ENCODE measurements around the gene DNHD1.

Gene DNHD1

DNA sequence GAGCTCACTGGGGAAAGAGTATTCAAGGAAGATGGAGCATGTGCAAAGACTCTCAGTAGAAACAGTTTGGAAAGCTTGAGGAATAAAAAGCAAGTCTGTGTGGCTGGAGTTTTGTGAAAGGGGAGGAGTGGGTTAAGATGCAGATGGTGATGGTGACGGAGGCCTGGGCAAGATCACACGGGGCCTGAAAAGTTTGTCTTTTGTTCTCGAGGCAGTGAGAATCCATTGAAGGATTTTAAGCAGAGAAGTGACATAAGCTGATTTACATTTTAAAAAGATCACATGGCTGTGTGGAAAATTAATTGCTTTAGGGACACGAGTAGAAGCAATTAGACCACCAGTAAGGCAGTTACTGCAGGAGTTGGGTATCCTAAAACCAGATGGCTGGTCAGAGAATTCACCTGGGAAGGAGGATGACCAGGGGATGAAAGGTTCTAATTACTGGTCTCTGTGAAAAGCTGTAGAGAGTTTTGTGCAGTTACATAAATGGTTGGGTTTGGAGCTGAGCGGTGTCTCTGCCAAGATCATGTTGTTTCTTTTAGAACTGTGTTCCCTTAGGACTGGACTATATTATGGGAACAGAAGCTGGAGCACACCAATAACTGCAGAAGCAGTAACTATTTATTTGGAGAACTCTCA lies 99.3 kb downstream of the DNHD1 start:
- TF ChIP-seq ZBTB7A (IDR thresholded peaks at IDR 0.05; ENCODE audit: low read depth): no peak
- TF ChIP-seq NFIC (IDR thresholded peaks at IDR 0.05): no peak
- TF ChIP-seq EGR1 (IDR thresholded peaks at IDR 0.05): no peak
- no peak for TF ChIP-seq EP300 (IDR thresholded peaks at IDR 0.05; ENCODE audit: borderline replicate concordance)
- no peak for TF ChIP-seq FOXM1 (IDR thresholded peaks at IDR 0.05; ENCODE audit: borderline replicate concordance, low read depth)

GRCh38 chr11:6598555-6598954 lies 101.5 kb downstream of the DNHD1 start:
- TF ChIP-seq REST (IDR thresholded peaks at IDR 0.05; ENCODE audit: low read depth): no peak

- TF ChIP-seq, protein P1, sequence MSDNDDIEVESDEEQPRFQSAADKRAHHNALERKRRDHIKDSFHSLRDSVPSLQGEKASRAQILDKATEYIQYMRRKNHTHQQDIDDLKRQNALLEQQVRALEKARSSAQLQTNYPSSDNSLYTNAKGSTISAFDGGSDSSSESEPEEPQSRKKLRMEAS (IDR thresholded peaks at IDR 0.05): no peak
- TF ChIP-seq CEBPB (IDR thresholded peaks at IDR 0.05) (no peak), ZBTB7A (IDR thresholded peaks at IDR 0.05; ENCODE audit: low read depth) (no peak), EGR1 (IDR thresholded peaks at IDR 0.05) (no peak), TAF1 (IDR thresholded peaks at IDR 0.05; ENCODE audit: low read depth) (no peak), USF1 (IDR thresholded peaks at IDR 0.05) (no peak), FOXM1 (IDR thresholded peaks at IDR 0.05; ENCODE audit: borderline replicate concordance, low read depth) (no peak), YY1 (IDR thresholded peaks at IDR 0.05; ENCODE audit: low read depth) (no peak), TEAD4 (IDR thresholded peaks at IDR 0.05) (no peak), TCF12 (IDR thresholded peaks at IDR 0.05; ENCODE audit: low read depth) (no peak), REST (IDR thresholded peaks at IDR 0.05; ENCODE audit: low read depth) (no peak), NFIC (IDR thresholded peaks at IDR 0.05) (no peak), EP300 (IDR thresholded peaks at IDR 0.05; ENCODE audit: borderline replicate concordance) (no peak), RAD21 (IDR thresholded peaks at IDR 0.05; ENCODE audit: low read depth) (no peak), CREB1 (IDR thresholded peaks at IDR 0.05; ENCODE audit: low read depth) (no peak)
These were observed 102.4 kb downstream of the DNHD1 start for GRCh38 chr11:6599449-6599848.

DNA sequence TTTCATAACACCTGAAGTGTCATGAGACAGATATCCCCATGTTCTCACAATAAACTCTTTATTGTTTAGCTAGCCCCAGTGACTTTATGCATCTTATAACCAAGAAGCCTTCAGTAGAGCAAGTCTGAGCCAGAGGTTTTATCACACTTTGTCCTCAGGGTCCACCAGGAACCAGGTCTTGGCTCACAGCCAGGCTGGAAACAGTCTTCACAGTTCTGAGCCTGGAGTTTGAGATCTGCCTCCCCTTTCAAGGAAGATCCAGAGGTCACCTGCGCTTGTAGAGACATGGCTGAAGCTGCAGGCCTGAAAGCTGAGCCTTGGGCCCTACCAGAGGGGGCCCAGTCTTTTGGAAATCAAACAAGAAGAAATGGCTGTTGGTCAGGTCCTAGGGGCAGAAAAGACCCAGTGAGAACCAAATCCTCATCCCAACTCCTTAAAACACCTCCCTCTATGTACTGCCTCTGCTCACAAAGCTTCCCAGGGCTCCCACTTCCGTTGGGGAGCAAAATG lies 102.9 kb downstream of the DNHD1 start:
- TF ChIP-seq TAF1 (IDR thresholded peaks at IDR 0.05; ENCODE audit: low read depth) (no peak), EGR1 (IDR thresholded peaks at IDR 0.05) (no peak), FOXM1 (IDR thresholded peaks at IDR 0.05; ENCODE audit: borderline replicate concordance, low read depth) (no peak), TCF12 (IDR thresholded peaks at IDR 0.05; ENCODE audit: low read depth) (no peak), YY1 (IDR thresholded peaks at IDR 0.05; ENCODE audit: low read depth) (no peak), CEBPB (IDR thresholded peaks at IDR 0.05) (no peak), NFIC (IDR thresholded peaks at IDR 0.05) (no peak), TEAD4 (IDR thresholded peaks at IDR 0.05) (no peak), EP300 (IDR thresholded peaks at IDR 0.05; ENCODE audit: borderline replicate concordance) (no peak), CREB1 (IDR thresholded peaks at IDR 0.05; ENCODE audit: low read depth) (no peak), ZBTB7A (IDR thresholded peaks at IDR 0.05; ENCODE audit: low read depth) (no peak), REST (IDR thresholded peaks at IDR 0.05; ENCODE audit: low read depth) (no peak), USF1 (IDR thresholded peaks at IDR 0.05) (no peak), RAD21 (IDR thresholded peaks at IDR 0.05; ENCODE audit: low read depth) (no peak)
- TF ChIP-seq, protein P1 (IDR thresholded peaks at IDR 0.05): no peak

Measured in Ishikawa (cell line).